HG03469 (cell line): ENCODE data around the gene PLPPR2.
"Not testable (repeated sequence)": the region's sequence is repeated elsewhere in the genome, so short reads cannot be mapped to it uniquely, and the experiment has no call there.

ENCODE experiments used
- ATAC-seq: cut with Tn5 transposase; IDR thresholded peaks from one replicate; pipeline ENCODE4 v1.9.1; 2021; ENCODE audit warnings: mild to moderate bottlenecking, moderate library complexity, moderate number of reproducible peaks; ENCODE audit not compliant: unreplicated experiment

The PLPPR2 gene

GRCh38 chr19:11370744-11371143 is 15.5 kb downstream of the PLPPR2 start:
- ATAC-seq = no peak

DNA sequence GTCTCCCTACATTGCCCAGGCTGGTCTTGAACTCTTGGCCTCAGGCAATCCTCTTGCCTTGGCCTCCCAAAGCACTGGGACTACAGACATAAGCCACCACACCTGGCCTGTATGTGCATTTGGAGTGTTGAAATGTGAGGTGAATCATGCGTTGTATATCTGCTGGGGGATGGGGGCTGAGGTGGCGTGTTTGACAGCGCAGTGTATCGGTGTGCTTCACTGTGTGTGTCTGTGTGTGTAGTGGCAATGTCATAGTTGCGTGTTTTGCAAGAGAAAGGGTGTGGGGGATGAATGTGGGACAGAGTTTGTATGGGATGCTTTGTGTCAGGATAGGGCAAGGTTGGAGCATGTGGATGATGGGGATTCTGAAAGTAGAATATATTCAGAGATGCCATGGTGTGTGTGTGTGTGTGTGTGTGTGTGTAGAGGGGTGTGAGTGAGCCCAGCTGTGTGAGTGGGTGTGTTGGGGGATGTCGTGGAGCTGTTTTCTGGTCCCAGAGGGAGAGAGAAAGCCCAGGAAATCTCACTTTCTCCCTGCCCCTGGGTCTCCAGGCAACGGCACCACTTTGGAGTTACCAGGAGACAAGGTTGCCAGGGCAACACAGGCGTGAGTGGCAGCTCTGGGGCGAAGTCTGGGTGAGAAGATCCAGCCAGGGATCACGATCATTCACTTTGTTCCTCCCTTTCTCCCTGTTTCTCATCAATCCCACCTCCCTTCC is 18.1 kb downstream of the PLPPR2 start:
- no peak for ATAC-seq

DNA sequence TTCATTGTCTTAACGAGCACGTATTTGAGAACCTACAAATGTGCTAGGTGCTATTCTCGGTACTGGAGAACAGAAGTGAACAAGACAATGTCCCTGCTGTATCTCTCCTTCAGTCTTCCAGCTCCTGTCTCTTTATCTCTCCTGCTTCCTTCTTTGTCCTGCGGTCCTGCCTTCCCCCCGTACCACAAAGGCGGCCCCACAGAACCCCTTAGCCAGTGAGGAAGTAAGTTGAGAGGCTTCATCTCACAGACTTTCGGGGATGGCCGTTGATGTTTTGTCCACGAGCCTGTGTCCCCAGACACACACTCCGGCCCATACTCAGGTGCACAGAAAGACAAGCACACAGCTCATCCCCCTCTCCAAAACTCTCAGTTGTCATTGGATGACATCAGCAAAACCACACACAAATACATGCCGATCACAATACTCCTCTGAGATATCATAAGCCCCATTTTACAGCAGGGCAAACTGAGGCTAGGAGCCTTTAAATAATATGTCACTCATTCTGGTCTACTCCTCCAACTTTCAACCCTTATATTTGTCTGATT is 18.7 kb downstream of the PLPPR2 start:
- ATAC-seq = no peak

GRCh38 chr19:11374433-11375142 is 19.4 kb downstream of the PLPPR2 start, which contains the start of gene SWSAP1:
Gene SWSAP1, plus strand, starts transcription at chr19:11374666. Its CDS starts 15 bp downstream, at chr19:11374681.
- peak; percentile 84 for ATAC-seq

DNA sequence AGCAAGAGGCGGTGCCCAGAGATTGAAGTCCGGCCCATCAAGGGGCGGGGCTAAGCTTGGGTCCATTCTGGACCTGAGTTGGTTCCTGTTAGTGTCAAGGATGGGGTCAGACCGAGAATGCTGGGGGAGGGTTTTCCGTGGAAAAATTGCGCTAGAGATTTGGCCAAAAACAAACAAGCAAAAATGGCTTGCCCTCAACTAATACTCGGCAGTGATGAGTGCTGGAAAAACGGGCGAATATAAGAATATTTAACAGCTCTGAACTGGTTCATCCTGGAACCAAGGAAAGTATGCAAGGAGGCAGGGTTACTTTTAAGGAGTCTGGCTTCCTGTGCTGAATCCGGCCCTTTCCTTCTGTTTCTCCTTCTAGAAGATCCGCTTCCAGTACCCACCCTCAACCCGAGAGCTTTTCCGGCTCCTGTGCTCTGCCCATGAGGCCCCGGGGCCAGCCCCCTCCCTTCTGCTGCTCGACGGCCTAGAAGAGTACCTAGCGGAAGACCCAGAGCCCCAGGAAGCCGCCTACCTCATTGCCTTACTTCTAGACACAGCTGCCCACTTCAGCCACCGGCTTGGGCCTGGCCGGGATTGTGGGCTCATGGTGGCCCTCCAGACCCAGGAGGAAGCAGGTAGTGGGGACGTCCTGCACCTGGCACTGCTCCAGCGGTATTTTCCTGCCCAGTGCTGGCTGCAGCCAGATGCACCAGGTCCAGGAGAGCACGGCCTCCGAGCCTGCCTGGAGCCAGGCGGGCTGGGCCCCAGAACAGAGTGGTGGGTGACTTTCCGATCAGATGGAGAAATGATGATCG is 20.1 kb downstream of the PLPPR2 start:
- ATAC-seq = no peak

DNA sequence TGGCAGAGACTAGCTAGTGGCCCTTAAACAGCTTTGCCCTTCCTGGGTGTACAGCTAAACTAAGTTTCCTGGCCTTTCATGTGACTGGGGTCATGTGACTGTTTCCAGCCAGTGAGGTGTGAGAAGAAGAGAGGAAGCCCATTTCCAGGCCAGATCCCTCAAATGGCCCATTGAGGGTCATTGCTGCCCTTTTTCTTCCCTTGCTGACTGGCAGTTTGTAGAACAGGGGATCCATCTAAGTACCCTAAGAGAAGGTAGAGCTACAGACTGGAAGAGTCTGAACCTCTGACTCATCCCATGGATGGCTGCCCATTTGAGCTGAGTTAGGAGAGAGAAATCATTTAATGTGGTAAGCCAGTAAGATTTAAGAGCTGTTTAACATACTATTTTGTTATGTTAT is 22.0 kb downstream of the PLPPR2 start:
- no peak for ATAC-seq

DNA sequence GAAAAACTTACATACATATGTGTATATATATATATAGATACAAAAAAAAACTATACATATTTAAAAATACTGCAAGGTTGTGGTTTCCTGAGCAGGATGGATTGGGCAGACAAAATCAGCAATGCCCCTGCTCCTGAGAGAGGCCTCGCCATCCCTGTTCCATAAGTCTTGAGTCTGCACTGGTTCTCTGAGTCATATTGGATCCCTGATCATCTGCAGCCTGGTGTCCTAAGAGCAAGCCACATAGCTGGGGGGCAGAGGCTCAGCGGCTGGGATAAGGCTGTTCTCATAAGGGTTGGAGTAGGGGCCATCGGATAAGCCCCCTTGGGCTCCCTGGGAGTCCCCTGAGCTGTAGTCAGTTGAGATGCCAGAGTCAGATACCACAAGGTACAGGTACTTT is 22.5 kb downstream of the PLPPR2 start:
- no peak for ATAC-seq

- no peak for ATAC-seq
These were observed 23.3 kb downstream of the PLPPR2 start for GRCh38 chr19:11378319-11379189.

- ATAC-seq = not testable (repeated sequence)
These were observed 24.1 kb downstream of the PLPPR2 start for GRCh38 chr19:11379269-11379845.

- ATAC-seq = no peak
These were observed 24.7 kb downstream of the PLPPR2 start for GRCh38 chr19:11379857-11380350.

DNA sequence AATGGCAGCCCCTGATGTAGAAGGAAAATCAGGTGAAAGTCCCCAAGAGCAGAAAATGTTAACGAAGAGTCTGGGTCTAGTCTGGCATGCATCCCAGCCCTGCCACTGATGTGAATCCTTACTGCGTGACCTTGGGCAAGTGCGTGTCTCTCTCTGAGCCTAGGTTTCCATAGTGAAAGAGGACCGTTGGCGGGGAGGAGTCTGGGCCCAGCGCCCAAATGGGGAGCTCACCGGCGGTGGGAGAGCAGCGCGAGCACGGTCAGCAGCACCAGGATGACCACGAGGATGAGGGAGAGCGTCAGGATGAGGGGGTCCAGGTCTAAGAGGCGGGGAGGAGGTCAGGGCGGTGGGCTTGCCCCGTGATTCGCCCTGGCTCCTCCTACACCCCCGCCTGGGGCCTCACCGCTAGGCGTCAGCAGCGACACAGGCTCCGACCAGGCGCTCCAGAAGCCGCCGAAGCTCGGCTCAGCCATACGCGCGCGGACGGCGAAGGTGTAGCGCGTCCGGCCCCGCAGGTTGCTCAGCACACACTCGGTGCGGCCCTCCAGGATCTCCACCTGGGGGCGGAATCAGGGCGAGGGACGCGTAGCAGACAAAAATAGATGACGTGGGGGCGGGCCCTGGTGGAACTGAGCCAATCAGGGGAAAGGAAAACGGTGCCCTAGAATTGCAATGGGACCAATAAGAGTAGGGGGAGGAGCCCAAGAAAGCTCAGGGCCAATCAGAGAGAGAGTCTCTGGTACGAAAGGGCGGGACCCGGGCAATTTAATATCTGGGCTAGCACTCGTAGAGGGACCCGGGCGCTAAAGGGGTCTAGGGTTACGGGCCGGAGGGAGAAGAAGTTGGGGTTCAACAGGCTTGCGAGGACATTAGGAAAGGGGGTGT is 25.7 kb downstream of the PLPPR2 start:
- ATAC-seq = peak; percentile 41

DNA sequence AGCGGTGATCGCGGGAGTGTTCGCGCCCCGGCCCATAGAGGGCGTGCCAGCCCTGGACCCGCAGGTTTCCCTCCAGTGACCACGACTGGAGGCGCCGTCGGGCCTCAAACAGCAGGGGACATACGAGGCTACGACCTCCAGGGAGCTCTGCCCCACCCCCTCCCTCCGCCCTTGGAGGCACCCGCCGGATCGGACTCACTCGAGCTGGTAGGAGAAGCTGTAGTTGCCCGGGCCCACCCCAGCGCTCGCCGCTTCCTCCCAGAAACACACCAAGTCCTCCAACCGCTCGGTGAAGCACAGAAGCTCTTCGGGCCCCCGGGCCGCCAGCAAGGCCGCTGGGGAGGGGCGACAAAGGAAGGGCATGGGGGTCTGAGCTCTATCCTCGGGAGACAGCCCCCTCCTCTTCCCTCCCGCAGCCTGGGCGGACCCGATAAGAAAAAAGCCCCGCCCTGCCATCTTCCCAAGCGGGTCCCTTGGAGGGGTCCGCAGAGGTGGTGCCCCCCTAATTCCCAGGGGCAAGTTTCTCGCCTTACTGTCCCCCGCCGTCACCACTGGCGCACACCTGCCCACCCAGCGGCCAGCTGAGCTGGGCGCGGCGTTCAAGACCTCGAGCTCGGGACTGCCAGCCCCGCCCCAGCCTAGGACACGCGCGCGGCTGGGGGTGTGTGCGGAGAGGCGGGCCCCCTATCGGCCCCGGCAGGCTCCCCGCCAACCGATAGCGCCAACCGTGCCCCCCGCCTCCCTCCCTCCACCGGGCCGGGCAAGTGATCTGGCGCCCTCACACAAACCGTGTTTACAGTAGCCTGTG is 27.9 kb downstream of the PLPPR2 start:
- no peak for ATAC-seq

DNA sequence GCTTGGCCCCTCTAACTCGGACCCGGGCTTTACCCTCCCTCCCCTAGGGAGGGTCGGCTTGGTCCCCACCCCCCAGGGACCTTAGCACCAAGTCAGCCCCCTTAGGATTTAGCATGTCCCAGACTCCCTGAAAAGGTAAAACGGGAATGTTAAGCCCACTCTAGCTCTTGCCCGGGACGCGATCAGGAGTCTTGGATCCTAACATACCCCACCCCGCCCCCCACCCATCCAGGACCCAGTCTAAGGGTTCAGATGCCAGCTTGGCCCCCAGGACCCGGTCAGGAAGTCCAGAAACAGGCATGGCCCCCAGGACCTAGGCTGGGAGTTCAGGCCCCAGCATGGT is 28.4 kb downstream of the PLPPR2 start:
- ATAC-seq = no peak

DNA sequence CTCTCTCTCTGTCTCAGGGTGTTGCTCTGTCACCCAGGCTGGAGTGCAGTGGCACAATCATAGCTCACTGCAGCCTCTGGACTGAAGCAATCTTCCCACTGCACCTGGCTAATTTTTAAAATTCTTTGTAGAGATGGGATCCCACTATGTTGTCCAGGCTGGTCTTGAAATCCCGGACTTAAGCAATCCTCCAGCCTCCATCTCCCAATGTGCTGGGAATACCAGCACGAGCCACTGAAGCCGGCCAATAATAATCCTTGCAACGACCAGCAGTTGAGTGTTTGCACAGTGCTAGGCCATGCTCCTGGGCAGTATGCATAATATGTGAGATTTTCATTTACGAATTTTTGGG is 29.5 kb downstream of the PLPPR2 start:
- no peak for ATAC-seq

GRCh38 chr19:11387162-11388034 is 32.2 kb downstream of the PLPPR2 start:
- ATAC-seq = no peak

DNA sequence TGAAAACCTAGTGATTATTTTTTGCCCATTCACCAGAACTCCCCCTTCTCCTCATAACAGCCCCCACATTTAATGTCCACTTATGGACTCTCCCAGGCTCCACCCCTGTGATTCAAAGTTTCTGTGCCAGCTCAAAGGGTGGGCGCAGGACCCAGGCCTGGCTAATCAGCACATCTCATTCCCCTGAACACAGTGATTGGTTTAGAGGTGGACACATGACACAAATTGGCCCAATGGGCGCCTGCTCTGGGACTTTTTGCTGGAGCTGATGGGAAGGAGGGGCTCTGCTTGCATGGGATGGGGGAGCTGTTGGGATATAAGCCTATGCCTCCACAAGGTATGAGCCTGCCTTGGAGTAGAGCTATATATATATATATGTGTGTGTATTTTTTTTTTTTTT is 35.1 kb downstream of the PLPPR2 start:
- no peak for ATAC-seq
